GM13977 (cell line): ENCODE measurements around the gene KIF14.
"Not testable (repeated sequence)": the region's sequence is repeated elsewhere in the genome, so short reads cannot be mapped to it uniquely, and the experiment has no call there.

Experiments
- DNase-seq: peaks from one replicate; pipeline ENCODE4 v3.0.0; 2012; ENCODE audit warnings: low spot score
- CTCF ChIP-seq: IDR thresholded peaks from 2 replicates; pipeline ENCODE4 v1.5.1; 2012; ENCODE audit warnings: mild to moderate bottlenecking, control low read depth; ENCODE audit not compliant: insufficient read depth; ENCODE audit errors: extremely low read depth, missing control alignments
- in situ Hi-C: fragments of 300-500 bp; cut with MboI; formaldehyde crosslinking; loops from one replicate; pipeline ENCODE4 v1.12.0; 2022; ENCODE audit warnings: low sequenced_read_pairs, low pct_unique_long_range_greater_than_20kb, mixed read lengths, inconsistent platforms; ENCODE audit not compliant: unreplicated experiment

KIF14 gene

GRCh38 chr1:200525090-200525987 is 95.2 kb downstream of the KIF14 start:
- DNase-seq, result no peak
- no peak for TF ChIP-seq CTCF
- in situ Hi-C loops, result no loop called here

- in situ Hi-C loops, result loop anchor here (25.0 kb wide), 1 partner anchor 837 kb away; no protein-coding TSS in a partner anchor
Observed at GRCh38 chr1:200524551-200524950, 96.0 kb downstream of the KIF14 start.

GRCh38 chr1:200524092-200524491 is 96.5 kb downstream of the KIF14 start:
- in situ Hi-C loops, result loop anchor here (25.0 kb wide), 1 partner anchor 837 kb away; no protein-coding TSS in a partner anchor
- DNase-seq, result no peak
- TF ChIP-seq CTCF, result no peak

More at GRCh38 chr1:200524551-200524950, 96.0 kb downstream of the KIF14 start:
- DNase-seq, result not testable (repeated sequence)

- DNase-seq, result no peak
- in situ Hi-C loops, result loop anchor here (25.0 kb wide), 1 partner anchor 833 kb away; no protein-coding TSS in a partner anchor
- TF ChIP-seq CTCF, result no peak
Observed at GRCh38 chr1:200520735-200521134, 99.8 kb downstream of the KIF14 start.

- no peak for TF ChIP-seq CTCF
- DNase-seq, result no peak
Observed at GRCh38 chr1:200518524-200518923, 102.0 kb downstream of the KIF14 start.

GRCh38 chr1:200512191-200512590 is 108.4 kb downstream of the KIF14 start:
- DNase-seq, result no peak
- in situ Hi-C loops, result loop anchor here (25.0 kb wide), 1 partner anchor 825 kb away; no protein-coding TSS in a partner anchor
- no peak for TF ChIP-seq CTCF

More at GRCh38 chr1:200518524-200518923, 102.0 kb downstream of the KIF14 start:
- in situ Hi-C loops, result loop anchor here (25.0 kb wide), 1 partner anchor 831 kb away; no protein-coding TSS in a partner anchor

GRCh38 chr1:200510228-200510623 is 110.3 kb downstream of the KIF14 start:
- in situ Hi-C loops, result loop anchor here (25.0 kb wide), 1 partner anchor 823 kb away; no protein-coding TSS in a partner anchor
- peak; percentile 81 for DNase-seq
- peak; percentile 83 for TF ChIP-seq CTCF
